GM12875 (cell line): ENCODE results near the gene NCAPH2.
A peak's percentile ranks its signal among the peaks of the same experiment; 100 is the strongest.
"Not testable (repeated sequence)": the region's sequence is repeated elsewhere in the genome, so short reads cannot be mapped to it uniquely, and the experiment has no call there.

Experiments
- H3K4me3 ChIP-seq: one replicate; pipeline ENCODE4 v1.5.1; 2011; ENCODE audit warnings: low read depth, low read length, control low read depth
- TF ChIP-seq, protein P1 (sequence below): IDR thresholded peaks from 2 replicates; pipeline ENCODE4 v1.5.1; 2011; ENCODE audit warnings: low read depth, mild to moderate bottlenecking, control low read depth, inconsistent platforms, low read length, moderate library complexity, borderline replicate concordance; ENCODE audit not compliant: insufficient read depth

NCAPH2 gene

DNA sequence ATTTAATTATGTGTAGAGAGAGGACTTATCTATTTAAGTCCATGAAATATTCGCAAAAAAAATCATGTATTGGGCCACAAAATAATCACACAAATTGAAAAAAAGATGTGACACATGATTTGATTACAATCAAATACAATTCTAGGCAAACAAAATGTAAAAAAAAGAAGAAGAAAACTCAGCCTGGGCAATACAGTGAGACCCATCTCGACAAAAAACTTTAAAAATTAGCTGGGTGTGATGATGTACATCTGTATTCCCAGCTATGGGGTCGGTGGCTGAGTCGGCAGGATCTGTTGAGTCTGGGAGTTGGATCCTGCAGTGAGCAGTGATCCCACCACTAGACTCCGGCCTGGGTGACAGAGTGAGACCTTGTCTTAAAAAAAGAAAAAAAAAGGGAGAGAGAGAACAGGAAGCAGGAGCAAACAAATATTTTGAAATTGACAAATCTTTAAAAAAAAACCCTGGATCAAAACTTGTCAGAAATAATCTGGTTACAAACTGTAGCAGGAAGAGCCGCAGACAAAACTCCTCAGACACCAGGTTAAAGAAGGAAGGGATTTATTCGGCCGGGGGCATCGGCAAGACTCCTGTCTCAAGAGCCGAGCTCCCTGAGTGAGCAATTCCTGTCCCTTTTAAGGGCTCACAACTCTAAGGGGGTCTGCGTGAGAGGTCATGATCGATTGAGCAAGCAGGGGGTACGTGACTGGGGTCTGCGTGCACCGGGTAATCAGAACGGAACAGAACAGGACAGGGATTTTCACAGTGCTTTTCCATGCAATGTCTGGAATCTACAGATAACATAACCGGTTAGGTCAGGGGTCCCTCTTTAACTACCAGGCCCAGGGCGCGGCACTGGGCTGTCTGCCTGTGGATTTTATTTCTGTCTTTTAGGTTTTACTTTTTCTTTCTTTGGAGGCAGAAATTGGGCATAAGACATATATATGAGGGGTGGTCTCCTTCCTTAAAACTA, 25.1 kb downstream of the NCAPH2 start:
- TF ChIP-seq, protein P1, sequence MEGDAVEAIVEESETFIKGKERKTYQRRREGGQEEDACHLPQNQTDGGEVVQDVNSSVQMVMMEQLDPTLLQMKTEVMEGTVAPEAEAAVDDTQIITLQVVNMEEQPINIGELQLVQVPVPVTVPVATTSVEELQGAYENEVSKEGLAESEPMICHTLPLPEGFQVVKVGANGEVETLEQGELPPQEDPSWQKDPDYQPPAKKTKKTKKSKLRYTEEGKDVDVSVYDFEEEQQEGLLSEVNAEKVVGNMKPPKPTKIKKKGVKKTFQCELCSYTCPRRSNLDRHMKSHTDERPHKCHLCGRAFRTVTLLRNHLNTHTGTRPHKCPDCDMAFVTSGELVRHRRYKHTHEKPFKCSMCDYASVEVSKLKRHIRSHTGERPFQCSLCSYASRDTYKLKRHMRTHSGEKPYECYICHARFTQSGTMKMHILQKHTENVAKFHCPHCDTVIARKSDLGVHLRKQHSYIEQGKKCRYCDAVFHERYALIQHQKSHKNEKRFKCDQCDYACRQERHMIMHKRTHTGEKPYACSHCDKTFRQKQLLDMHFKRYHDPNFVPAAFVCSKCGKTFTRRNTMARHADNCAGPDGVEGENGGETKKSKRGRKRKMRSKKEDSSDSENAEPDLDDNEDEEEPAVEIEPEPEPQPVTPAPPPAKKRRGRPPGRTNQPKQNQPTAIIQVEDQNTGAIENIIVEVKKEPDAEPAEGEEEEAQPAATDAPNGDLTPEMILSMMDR: no peak
- no peak overlapping the region for H3K4me3 ChIP-seq

DNA sequence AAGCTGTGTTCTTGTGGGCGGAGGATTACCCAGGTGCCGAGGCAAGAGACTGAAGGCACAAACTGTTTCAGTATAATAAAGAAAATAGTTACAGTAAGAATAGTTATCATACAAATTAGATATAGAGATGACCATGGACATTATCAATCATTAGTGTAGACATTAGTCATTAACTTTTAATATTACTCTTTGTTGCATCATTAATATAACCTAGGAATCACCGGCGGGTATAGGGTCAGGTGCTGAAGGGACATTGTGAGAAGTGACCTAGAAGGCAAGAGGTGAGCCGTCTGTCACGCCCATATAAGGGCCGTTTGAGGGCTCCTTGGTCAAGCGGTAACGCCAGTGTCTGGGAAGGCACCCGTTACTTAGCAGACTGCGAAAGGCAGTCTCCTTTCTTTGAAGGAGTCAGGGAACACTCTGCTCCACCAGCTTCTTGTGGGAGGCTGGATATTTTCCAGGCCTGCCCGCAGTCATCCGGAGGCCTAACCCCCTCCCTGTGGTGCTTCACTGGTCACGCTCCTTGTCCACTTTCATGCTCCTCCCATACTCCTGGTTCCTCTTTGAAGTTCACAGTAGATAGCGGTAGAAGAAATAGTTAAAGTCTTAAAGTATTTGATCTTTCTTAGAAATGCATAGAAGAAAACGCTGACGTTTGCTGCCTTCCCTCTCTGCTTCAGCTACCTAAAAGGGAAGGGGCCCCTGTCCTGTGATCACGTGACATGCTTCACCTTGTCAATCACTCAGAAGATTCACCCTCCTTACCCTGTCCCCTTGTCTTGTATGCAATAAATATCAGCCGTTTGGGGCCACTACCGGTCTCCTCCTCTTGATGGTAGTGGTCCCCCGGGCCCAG, 26.1 kb downstream of the NCAPH2 start:
- not testable (repeated sequence) for H3K4me3 ChIP-seq

- H3K4me3 ChIP-seq: no peak overlapping the region
- TF ChIP-seq, protein P1: no peak
These were observed 27.1 kb downstream of the NCAPH2 start for GRCh38 chr22:50535113-50535512.

GRCh38 chr22:50536226-50536625, 28.2 kb downstream of the NCAPH2 start:
- H3K4me3 ChIP-seq: no peak overlapping the region
- TF ChIP-seq, protein P1: no peak

- TF ChIP-seq, protein P1: no peak
These were observed 29.7 kb downstream of the NCAPH2 start for GRCh38 chr22:50537765-50538164.

DNA sequence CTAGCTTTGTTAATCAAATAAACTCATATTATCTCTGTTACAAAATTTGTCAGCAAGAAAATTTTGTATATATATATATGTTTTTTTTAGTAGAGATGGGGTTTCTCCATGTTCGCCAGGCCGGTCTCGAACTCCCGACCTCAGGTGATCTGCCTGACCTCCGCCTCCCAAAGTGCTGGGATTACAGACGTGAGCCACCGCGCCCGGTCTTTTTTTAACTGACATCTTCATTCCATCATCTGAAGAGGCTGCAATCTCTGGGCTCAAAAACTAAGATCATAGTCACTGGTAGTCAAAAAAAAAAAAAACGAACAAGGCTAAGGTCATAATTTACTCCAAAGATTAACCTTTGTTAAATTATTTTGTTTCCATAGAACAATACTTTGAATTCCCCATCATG, 32.4 kb downstream of the NCAPH2 start:
- no peak overlapping the region for H3K4me3 ChIP-seq
- TF ChIP-seq, protein P1: no peak

More at GRCh38 chr22:50537765-50538164, 29.7 kb downstream of the NCAPH2 start:
- H3K4me3 ChIP-seq: no peak overlapping the region

- H3K4me3 ChIP-seq: peak overlapping the region; percentile 32
These were observed 33.6 kb downstream of the NCAPH2 start for GRCh38 chr22:50541667-50542026.
